Anterior cingulate cortex (tissue), 58 donors: ENCODE measurements around the gene CD164L2.
"Not testable (repeated sequence)": the region's sequence is repeated elsewhere in the genome, so short reads cannot be mapped to it uniquely, and the experiment has no call there.

Source experiments
- DNase-seq, 58 donors: peaks; one replicate each; lab custom pipeline; 2025; lab: John Stamatoyannopoulos, UW

The CD164L2 gene

GRCh38 chr1:27383039-27383605 is at the start of gene CD164L2:
CD164L2 (minus strand) TSS chr1:27383333; CDS start chr1:27383239, 94 bp downstream.
- peak in 1 of 58 donors; percentile 27 for DNase-seq

- DNase-seq: not testable (repeated sequence)
Observed at GRCh38 chr1:27432725-27433124, 49.6 kb upstream of the CD164L2 start.

- DNase-seq: no peak
Observed at GRCh38 chr1:27431601-27431940, 48.4 kb upstream of the CD164L2 start.

- peak in 30 of 58 donors; percentile 9 to 87 (median 20) for DNase-seq
Observed at GRCh38 chr1:27430903-27431600, 47.9 kb upstream of the CD164L2 start.

GRCh38 chr1:27429029-27429425 is 45.9 kb upstream of the CD164L2 start:
- no peak for DNase-seq

GRCh38 chr1:27428316-27429028 is 45.3 kb upstream of the CD164L2 start:
- peak in 18 of 58 donors; percentile 8 to 61 (median 25) for DNase-seq

- peak in 2 of 58 donors; percentile 17 to 24 for DNase-seq
Observed at GRCh38 chr1:27427816-27428315, 44.7 kb upstream of the CD164L2 start.

- peak in 10 of 58 donors; percentile 9 to 49 (median 23) for DNase-seq
Observed at GRCh38 chr1:27427329-27427728, 44.2 kb upstream of the CD164L2 start.

GRCh38 chr1:27423709-27424108 is 40.6 kb upstream of the CD164L2 start:
- DNase-seq: no peak

- peak in 49 of 58 donors; percentile 29 to 89 (median 61) for DNase-seq
Observed at GRCh38 chr1:27418326-27419185, 35.4 kb upstream of the CD164L2 start.

- no peak for DNase-seq
Observed at GRCh38 chr1:27417713-27418112, 34.6 kb upstream of the CD164L2 start.

- peak in 11 of 58 donors; percentile 9 to 65 (median 27) for DNase-seq
Observed at GRCh38 chr1:27416387-27417111, 33.4 kb upstream of the CD164L2 start.

GRCh38 chr1:27414091-27414490 is 31.0 kb upstream of the CD164L2 start:
- no peak for DNase-seq

- DNase-seq: no peak
Observed at GRCh38 chr1:27413004-27413403, 29.9 kb upstream of the CD164L2 start.

- no peak for DNase-seq
Observed at GRCh38 chr1:27412502-27412901, 29.4 kb upstream of the CD164L2 start.

GRCh38 chr1:27410709-27411108 is 27.6 kb upstream of the CD164L2 start:
- DNase-seq: no peak

- no peak for DNase-seq
Observed at GRCh38 chr1:27409669-27410068, 26.5 kb upstream of the CD164L2 start.

GRCh38 chr1:27408151-27408550 is 25.0 kb upstream of the CD164L2 start:
- no peak for DNase-seq

GRCh38 chr1:27406791-27407190 is 23.7 kb upstream of the CD164L2 start:
- DNase-seq: not testable (repeated sequence)

GRCh38 chr1:27406362-27406680 is 23.2 kb upstream of the CD164L2 start:
- peak in 11 of 58 donors; percentile 24 to 74 (median 31) for DNase-seq
